H9 (cell line): ENCODE results near the gene MALT1. TPM values are rescaled to one million over a fixed set of nuclear protein-coding genes. Genes with fewer than 3 reads are reported as not detected.

ENCODE experiments used
- DNase-seq: peaks from one replicate; pipeline ENCODE4 v3.0.0-alpha.2; 2017
- H2AFZ ChIP-seq: one replicate; pipeline ENCODE4 v1.6.1; 2013; ENCODE audit warnings: mild to moderate bottlenecking, low read length, control low read depth, moderate library complexity
- H2AK5ac ChIP-seq: 2 replicates; pipeline ENCODE4 v1.6.1; 2013; ENCODE audit warnings: low read length, control low read depth, mixed read lengths; ENCODE audit not compliant: insufficient read length
- H2BK120ac ChIP-seq: one replicate; pipeline ENCODE4 v1.6.1; 2013; ENCODE audit warnings: low read depth, mild to moderate bottlenecking, low read length, control low read depth, inconsistent platforms; ENCODE audit not compliant: poor library complexity, severe bottlenecking
- H2BK12ac ChIP-seq: 2 replicates; pipeline ENCODE4 v1.6.1; 2013; ENCODE audit warnings: low read length, control low read depth, mixed read lengths, low read depth; ENCODE audit not compliant: insufficient read length
- H2BK15ac ChIP-seq: 2 replicates; pipeline ENCODE4 v1.6.1; 2013; ENCODE audit warnings: low read depth, low read length, control low read depth
- H2BK20ac ChIP-seq: one replicate; pipeline ENCODE4 v1.6.1; 2013; ENCODE audit warnings: low read depth, mild to moderate bottlenecking, low read length, control low read depth, inconsistent platforms; ENCODE audit not compliant: poor library complexity, severe bottlenecking
- H2BK5ac ChIP-seq: 2 replicates; pipeline ENCODE4 v1.6.1; 2013; ENCODE audit warnings: low read length, control low read depth, mixed read lengths; ENCODE audit not compliant: insufficient read length
- H3K14ac ChIP-seq: 2 replicates; pipeline ENCODE4 v1.6.1; 2013; ENCODE audit warnings: low read length, control low read depth; ENCODE audit not compliant: insufficient read depth
- H3K18ac ChIP-seq: 2 replicates; pipeline ENCODE4 v1.6.1; 2013; ENCODE audit warnings: low read depth, mild to moderate bottlenecking, mixed read lengths, low read length, control low read depth; ENCODE audit not compliant: insufficient read length
- H3K23ac ChIP-seq: 2 replicates; pipeline ENCODE4 v1.6.1; 2013; ENCODE audit warnings: low read length, control low read depth, mixed read lengths, low read depth; ENCODE audit not compliant: insufficient read length
- H3K23me2 ChIP-seq: 2 replicates; pipeline ENCODE4 v1.6.1; 2013; ENCODE audit warnings: low read depth, mild to moderate bottlenecking, mixed read lengths, low read length, control low read depth; ENCODE audit not compliant: insufficient read length, poor library complexity, severe bottlenecking
- H3K27ac ChIP-seq: 2 replicates; pipeline ENCODE4 v1.5.1; 2013; ENCODE audit warnings: low read length, control low read depth, mixed read lengths, low read depth; ENCODE audit not compliant: insufficient read length
- H3K27me3 ChIP-seq: 2 replicates; pipeline ENCODE4 v1.6.1; 2013; ENCODE audit warnings: low read length, control low read depth, inconsistent platforms; ENCODE audit not compliant: insufficient read depth
- H3K4ac ChIP-seq: 2 replicates; pipeline ENCODE4 v1.6.1; 2013; ENCODE audit warnings: low read depth, mild to moderate bottlenecking, control low read depth, inconsistent platforms, low read length, moderate library complexity
- H3K4me1 ChIP-seq: 2 replicates; pipeline ENCODE4 v1.6.1; 2013; ENCODE audit warnings: low read length, control low read depth, inconsistent platforms; ENCODE audit not compliant: insufficient read depth
- H3K4me2 ChIP-seq: 2 replicates; pipeline ENCODE4 v1.6.1; 2013; ENCODE audit warnings: low read length, control low read depth, mixed read lengths; ENCODE audit not compliant: insufficient read length, insufficient read depth
- H3K56ac ChIP-seq: 2 replicates; pipeline ENCODE4 v1.6.1; 2013; ENCODE audit warnings: low read depth, mild to moderate bottlenecking, mixed read lengths, low read length, control low read depth; ENCODE audit not compliant: insufficient read length
- H3K79me1 ChIP-seq: 2 replicates; pipeline ENCODE4 v1.6.1; 2013; ENCODE audit warnings: low read depth, mild to moderate bottlenecking, moderate library complexity, low read length, control low read depth, inconsistent platforms; ENCODE audit not compliant: insufficient read depth, poor library complexity, severe bottlenecking
- H3K79me2 ChIP-seq: 2 replicates; pipeline ENCODE4 v1.6.1; 2013; ENCODE audit warnings: low read length, control low read depth, inconsistent platforms; ENCODE audit not compliant: insufficient read depth
- H3K9ac ChIP-seq: 2 replicates; pipeline ENCODE4 v1.6.1; 2013; ENCODE audit warnings: low read length, control low read depth, mixed read lengths; ENCODE audit not compliant: insufficient read length; ENCODE audit errors: extremely low read depth
- H3K9me3 ChIP-seq: one replicate; pipeline ENCODE4 v1.6.1; 2013; ENCODE audit warnings: low read depth, low read length, inconsistent platforms; ENCODE audit not compliant: control insufficient read depth
- H3T11ph ChIP-seq: one replicate; pipeline ENCODE4 v1.6.1; 2013; ENCODE audit warnings: mild to moderate bottlenecking, low read length, control low read depth, inconsistent platforms
- H4K20me1 ChIP-seq: one replicate; pipeline ENCODE4 v1.6.1; 2013; ENCODE audit not compliant: control insufficient read depth, insufficient read length, insufficient read depth
- H4K5ac ChIP-seq: 2 replicates; pipeline ENCODE4 v1.6.1; 2013; ENCODE audit warnings: low read depth, mild to moderate bottlenecking, mixed read lengths, low read length, control low read depth; ENCODE audit not compliant: insufficient read length
- H4K8ac ChIP-seq: replicated peaks from 2 replicates; pipeline ENCODE4 v1.6.1; 2013; ENCODE audit warnings: low read length, control low read depth, mixed read lengths, low read depth; ENCODE audit not compliant: insufficient read length
- H4K91ac ChIP-seq: 2 replicates; pipeline ENCODE4 v1.6.1; 2013; ENCODE audit warnings: low read depth, mild to moderate bottlenecking, moderate library complexity, mixed read lengths, low read length, control low read depth; ENCODE audit not compliant: insufficient read length
- H3K27ac Mint-ChIP-seq, 3 experiments: 2 replicates in 2 of 3; 3 replicates in 1 of 3; pipeline ENCODE4 v1.8.0; 2020 to 2021; ENCODE audit warnings: mixed read lengths in 3 of 3, mild to moderate bottlenecking in 1 of 3, moderate library complexity in 1 of 3
- H3K27me3 Mint-ChIP-seq: 2 replicates; pipeline ENCODE4 v1.8.0; 2021; ENCODE audit warnings: low read depth, mild to moderate bottlenecking, moderate library complexity, mixed read lengths
- H3K36me3 Mint-ChIP-seq, 3 experiments: 2 replicates in 2 of 3; 3 replicates in 1 of 3; pipeline ENCODE4 v1.8.0; 2020 to 2021; ENCODE audit warnings: low read depth in 3 of 3, mixed read lengths in 3 of 3; ENCODE audit not compliant: insufficient read depth in 1 of 3
- H3K4me1 Mint-ChIP-seq, 2 experiments: 2 replicates each; pipeline ENCODE4 v1.8.0; 2020; ENCODE audit warnings: mixed read lengths in 2 of 2
- H3K4me3 Mint-ChIP-seq, 2 experiments: 2 replicates in 1 of 2; 3 replicates in 1 of 2; pipeline ENCODE4 v1.8.0; 2020 to 2021; ENCODE audit warnings: mild to moderate bottlenecking in 2 of 2, mixed read lengths in 2 of 2, moderate library complexity in 1 of 2
- H3K9me3 Mint-ChIP-seq, 2 experiments: 2 replicates in 1 of 2; 3 replicates in 1 of 2; pipeline ENCODE4 v1.8.0; 2020; ENCODE audit warnings: mild to moderate bottlenecking in 2 of 2, mixed read lengths in 2 of 2, moderate library complexity in 1 of 2
- CTCF ChIP-seq: fragments of 200-600 bp; sonication (generic); conservative IDR thresholded peaks from 3 replicates; pipeline ENCODE4 v1.8.0; 2021; ENCODE audit warnings: antibody characterized with exemption, mild to moderate bottlenecking
- WGBS: extraction: QIAGEN DNeasy Blood & Tissue Kit; methylation state at CpG from one replicate; pipeline ENCODE4 v1.1.7; 2013; ENCODE audit warnings: missing lambda C conversion rate, low lambda C conversion rate, mixed read lengths; ENCODE audit not compliant: insufficient read length; ENCODE audit errors: extremely low coverage; 5-methylcytosine and 5-hydroxymethylcytosine counted together
- total RNA-seq: library from RNA; stranded (reverse); gene quantifications from 2 replicates; pipeline ENCODE4 v1.2.1, GENCODE V29; 2021

Gene MALT1
- total RNA-seq, 1 experiment from 2014 or later = 18.1 TPM

GRCh38 chr18:58723810-58724602 is 52.7 kb downstream of the MALT1 start:
- Mint-ChIP-seq H3K27ac (no peak overlapping the region), H3K27me3 (no peaks in the 10 kb centered on the region), H3K36me3 (peaks cover 0 to 7% (median 2%) of the 10 kb centered on the region in 3 experiments; a peak in 2 of 7 replicates), H3K4me3 (no peak overlapping the region), H3K4me1 (no peaks in the 10 kb centered on the region), H3K9me3 (no peaks in the 10 kb centered on the region)
- no peak overlapping the region for H2BK12ac ChIP-seq
- no peak overlapping the region for H3K18ac ChIP-seq
- H4K8ac ChIP-seq = no peak overlapping the region
- no peaks in the 10 kb centered on the region for H3K4me1 ChIP-seq
- H4K20me1 ChIP-seq = no peaks in the 10 kb centered on the region
- no peak overlapping the region for H3K4me2 ChIP-seq
- no CpG with 5 or more reads among the region's 3 CpGs for WGBS
- H2BK5ac ChIP-seq = no peak overlapping the region
- no peaks in the 10 kb centered on the region for H3K9me3 ChIP-seq
- H3K27me3 ChIP-seq = no peaks in the 10 kb centered on the region
- DNase-seq = no peak
- no peak overlapping the region for H3K23ac ChIP-seq
- H2BK20ac ChIP-seq = no peak overlapping the region
- no peak overlapping the region for H3K9ac ChIP-seq
- no peak overlapping the region for H3K56ac ChIP-seq
- no peak overlapping the region for H2BK15ac ChIP-seq
- no peaks in the 10 kb centered on the region for H3K23me2 ChIP-seq
- no peak overlapping the region for H3K27ac ChIP-seq
- H3K79me1 ChIP-seq = no peaks in the 10 kb centered on the region
- H4K91ac ChIP-seq = no peak overlapping the region
- no peaks in the 10 kb centered on the region for H3K79me2 ChIP-seq
- no peak overlapping the region for H2AK5ac ChIP-seq
- H3K14ac ChIP-seq = no peak overlapping the region
- no peak overlapping the region for H4K5ac ChIP-seq
- H3K4ac ChIP-seq = no peak overlapping the region
- no peak overlapping the region for H2AFZ ChIP-seq
- no peak for TF ChIP-seq CTCF
- H3T11ph ChIP-seq = no peak overlapping the region
- H2BK120ac ChIP-seq = no peak overlapping the region
